Measurements from ENCODE around the gene ATP8B1. TPM values are rescaled to one million over a fixed set of nuclear protein-coding genes. Genes with fewer than 3 reads are reported as not detected.

ATP8B1 gene
- total and polyA plus RNA-seq, 2 experiments from 2014 or later, result 1.7 to 3.0 TPM

DNA sequence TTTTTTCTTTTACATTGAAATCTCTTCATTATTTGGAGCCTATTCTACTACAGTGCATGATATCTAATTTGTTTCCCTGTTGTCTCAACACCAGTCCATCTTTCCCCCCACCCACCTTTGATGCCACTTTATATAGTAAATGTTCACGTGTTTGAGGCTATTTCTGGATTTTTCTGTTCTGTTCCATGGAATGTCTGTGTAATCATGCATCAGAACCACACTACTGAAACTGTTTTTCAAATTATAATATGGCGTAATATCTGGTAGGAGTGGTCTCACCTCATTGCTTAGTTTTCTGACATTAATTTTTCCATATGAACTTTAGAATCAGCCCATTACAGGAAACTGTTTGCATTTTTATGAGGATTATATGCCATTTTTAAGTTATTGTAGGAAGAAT, 162.4 kb downstream of the ATP8B1 start:
- Mint-ChIP-seq H3K27ac (no peak overlapping the region), H3K4me1 (no peaks in the 10 kb centered on the region), H3K9me3 (peaks cover 9% of the 10 kb centered on the region; the same call in 2 of the 3 replicates), H3K27me3 (ENCODE audit: insufficient read depth, low read depth, poor library complexity) (peaks cover 4% of the 10 kb centered on the region), H3K36me3 (ENCODE audit: low read depth) (peaks cover 30% of the 10 kb centered on the region), H3K4me3 (no peak overlapping the region)
- H3K4me3 ChIP-seq, result no peak overlapping the region
- no peaks in the 10 kb centered on the region; the same call in 1 of the 2 replicates for H4K20me1 ChIP-seq (replicated peaks; ENCODE audit: insufficient read depth)
- H3F3A ChIP-seq (replicated peaks; ENCODE audit: low read depth), result no peaks in the 10 kb centered on the region
- H3K4me1 ChIP-seq (ENCODE audit: insufficient read depth), result no peaks in the 10 kb centered on the region
- H3K79me2 ChIP-seq (replicated peaks; ENCODE audit: insufficient read depth), result 0 out of 2 replicates have a peak, but pooled peaks cover 14% of the 10 kb centered on the region
- H2AFZ ChIP-seq, result no peak overlapping the region
- no peaks in the 10 kb centered on the region for H3K36me3 ChIP-seq (ENCODE audit: insufficient read depth)
- H3K9me2 ChIP-seq (ENCODE audit: insufficient read depth), result no peaks in the 10 kb centered on the region
- H3K4me2 ChIP-seq, result no peak overlapping the region
- no peak for DNase-seq (ENCODE audit: low spot score)
- ATAC-seq, result no peak
- H3K27me3 ChIP-seq (ENCODE audit: insufficient read depth), result no peaks in the 10 kb centered on the region
- H3K27ac ChIP-seq (ENCODE audit: low read depth), result no peak overlapping the region
- TF ChIP-seq ZNF462 (CRISPR knock-in tag; IDR thresholded peaks at IDR 0.05) (no peak), REST (IDR thresholded peaks at IDR 0.05; ENCODE audit: unreplicated experiment) (no peak)
